PC-9 (cell line): Measurements from ENCODE around the gene CEP63. TPM values are rescaled to one million over a fixed set of nuclear protein-coding genes. Genes with fewer than 3 reads are reported as not detected.
A peak's percentile ranks its signal among the peaks of the same experiment; 100 is the strongest.

ENCODE experiments used
- Bru-seq: library from RNA; stranded (reverse); fragments of 400-500 nt; gene quantifications from one replicate; lab custom pipeline; 2021; lab: Mats Ljungman, UMichigan
- BruChase-seq, 2 experiments: library from RNA; stranded (reverse); fragments of 400-500 nt; gene quantifications; one replicate each; lab custom pipeline; 2021; lab: Mats Ljungman, UMichigan
- BruUV-seq: library from RNA; stranded (reverse); fragments of 400-500 nt; replicated peaks from 2 replicates; lab custom pipeline; 2021; lab: Mats Ljungman, UMichigan
- CTCF ChIA-PET: fragments of 300-600 bp; sonication (Branson Sonifier 250); formaldehyde crosslinking; loops from one replicate; lab custom pipeline; 2022; ENCODE audit warnings: antibody characterized with exemption; lab: Charles Lee
- POLR2A ChIA-PET: fragments of 300-600 bp; sonication (Branson Sonifier 250); formaldehyde crosslinking; loops from one replicate; lab custom pipeline; 2022; ENCODE audit warnings: antibody characterized with exemption; ENCODE audit not compliant: unreplicated experiment; lab: Charles Lee
- DNase-seq, 2 experiments: peaks; one replicate each; pipeline versions ENCODE4 v3.0.0 to v3.0.0-alpha.2; 2015 to 2022; ENCODE audit warnings: mixed read lengths in 1 of 2
- H2AFZ ChIP-seq: fragments of 200-600 bp; sonication (generic); 2 replicates; pipeline ENCODE4 v1.8.1; 2017; ENCODE audit warnings: antibody characterized with exemption
- H3F3A ChIP-seq: fragments of 200-600 bp; sonication (generic); 2 replicates; pipeline ENCODE4 v1.8.1; 2017; ENCODE audit warnings: antibody characterized with exemption, mild to moderate bottlenecking, low read depth; ENCODE audit not compliant: insufficient read depth
- H3K27ac ChIP-seq: fragments of 200-600 bp; sonication (generic); 2 replicates; pipeline ENCODE4 v1.6.1; 2016; ENCODE audit warnings: mixed run types
- H3K27me3 ChIP-seq: fragments of 200-600 bp; sonication (generic); 2 replicates; pipeline ENCODE4 v1.6.1; 2016; ENCODE audit warnings: low read depth, mixed run types; ENCODE audit not compliant: insufficient read depth
- H3K36me3 ChIP-seq: fragments of 200-600 bp; sonication (generic); 2 replicates; pipeline ENCODE4 v1.6.1; 2016; ENCODE audit warnings: low read depth, mixed run types
- H3K4me1 ChIP-seq: fragments of 200-600 bp; sonication (generic); replicated peaks from 2 replicates; pipeline ENCODE4 v1.6.1; 2016; ENCODE audit warnings: mixed run types; ENCODE audit not compliant: insufficient read depth
- H3K4me2 ChIP-seq: fragments of 200-600 bp; sonication (generic); 2 replicates; pipeline ENCODE4 v1.6.1; 2017; ENCODE audit warnings: mixed run types
- H3K4me3 ChIP-seq: fragments of 200-600 bp; sonication (generic); 2 replicates; pipeline ENCODE4 v1.6.1; 2016; ENCODE audit warnings: mixed run types
- H3K79me2 ChIP-seq: fragments of 200-600 bp; sonication (generic); 2 replicates; pipeline ENCODE4 v1.6.1; 2017; ENCODE audit warnings: low read depth, mixed run types
- H3K9me2 ChIP-seq: fragments of 200-600 bp; sonication (generic); 2 replicates; pipeline ENCODE4 v1.8.1; 2017; ENCODE audit warnings: mild to moderate bottlenecking; ENCODE audit not compliant: insufficient read depth
- H3K9me3 ChIP-seq: fragments of 200-600 bp; sonication (generic); 2 replicates; pipeline ENCODE4 v1.8.1; 2016; ENCODE audit warnings: low read depth; ENCODE audit not compliant: insufficient read depth
- H4K20me1 ChIP-seq: fragments of 200-600 bp; sonication (generic); 2 replicates; pipeline ENCODE4 v1.8.1; 2017; ENCODE audit not compliant: insufficient read depth
- EZH2 ChIP-seq: fragments of 200-600 bp; sonication (generic); IDR thresholded peaks from 2 replicates; pipeline ENCODE4 v1.8.0; 2017; ENCODE audit warnings: antibody characterized with exemption, low read depth
- intact Hi-C: fragments of 100-400 bp; cut with micrococcal nuclease; formaldehyde crosslinking; loops from one replicate; pipeline ENCODE4 v1.10.0; 2022; ENCODE audit not compliant: unreplicated experiment
- long read RNA-seq: library from polyadenylated mRNA; stranded (forward); transcript quantifications from one replicate; pipeline ENCODE4 v2.0.0, GENCODE V29; 2022
- total RNA-seq: library from RNA; stranded (reverse); gene quantifications from 2 replicates; pipeline ENCODE4 v1.2.3, GENCODE V29; 2021
- TF ChIP-seq, protein P1 (sequence below): fragments of 200-600 bp; sonication (generic); conservative IDR thresholded peaks from 2 replicates; pipeline ENCODE4 v1.6.1; 2017; ENCODE audit warnings: mixed run types, antibody characterized with exemption, mild to moderate bottlenecking, moderate library complexity

CEP63 gene
- 28.5 and 31.5 TPM in 2 replicates for total RNA-seq
- Bru-seq, nascent RNA = percentile 76 among the genes with signal in this experiment
- percentile 69 among the genes with signal in this experiment for BruChase-seq, experiment 1, labeled RNA remaining after a 2-hour chase
- BruChase-seq, experiment 2, labeled RNA remaining after a 6-hour chase = percentile 64 among the genes with signal in this experiment
- long read RNA-seq, transcript CEP63-201 (12 exons, 2,056 nt) = major isoform, 10 of 58 reads
- long read RNA-seq, partial matches to known transcripts = 7 of 58 reads
- long read RNA-seq, other reads (novel, unspliced or antisense) = 35 of 58 reads

DNA sequence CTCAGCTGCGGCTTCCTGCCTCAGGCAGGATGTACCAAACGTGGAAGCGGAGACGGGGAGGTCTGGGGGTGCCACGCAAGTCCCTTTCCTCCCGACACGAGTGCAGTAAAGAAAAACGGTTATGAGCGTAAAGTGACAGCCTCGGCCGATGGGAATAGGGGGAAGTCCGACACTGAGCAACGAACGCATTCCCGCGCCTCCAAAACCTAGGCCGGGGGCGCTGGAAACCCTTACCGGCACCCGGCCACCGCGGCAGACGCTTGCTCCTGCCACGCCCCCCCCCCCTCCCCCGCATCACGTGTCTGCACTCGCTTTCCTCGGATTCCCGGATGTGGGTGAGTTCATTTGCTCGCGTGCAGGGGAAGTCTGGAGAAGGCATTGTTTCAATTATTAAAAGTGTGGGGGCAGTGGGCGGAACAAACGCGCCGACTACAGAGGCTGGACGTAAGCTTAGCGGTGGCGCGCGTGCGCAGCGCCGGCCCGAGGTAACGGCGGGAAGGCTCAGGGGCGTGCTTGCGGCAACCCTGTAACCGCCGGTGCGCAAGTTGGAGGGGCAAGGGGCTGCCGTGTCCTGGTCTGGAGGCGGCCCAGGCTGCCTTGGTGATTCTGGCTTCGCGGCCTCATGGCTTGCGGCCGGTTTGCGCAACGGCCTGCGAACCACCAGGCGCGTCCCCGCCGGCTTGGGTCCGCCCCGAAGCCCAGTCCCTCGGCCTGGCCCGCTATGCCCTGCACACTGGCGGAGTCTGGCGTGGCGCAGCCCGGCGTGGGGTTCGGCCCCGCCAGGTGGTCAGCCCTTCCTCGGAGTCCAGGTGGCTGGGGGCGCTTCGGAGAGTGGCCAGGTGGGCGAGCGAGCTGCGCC lies at the start of gene CEP63, which contains the start of gene ANAPC13:
Gene CEP63 (plus strand): TSS at position 340 of the 859 bp plus-strand sequence. CDS start 9,264 bp downstream, outside the sequence.
Gene ANAPC13 (minus strand): TSS at position 268 of the 859 bp plus-strand sequence. CDS start 3,081 bp downstream, outside the sequence.
- Histone ChIP-seq H2AFZ (peak within 1 kb of the TSS; percentile 90), H4K20me1 (no peaks in the 10 kb centered on the region), H3K9me3 (no peaks in the 10 kb centered on the region), H3K4me1 (peaks cover 27% of the 10 kb centered on the region), H3K27ac (peak within 1 kb of the TSS; percentile 73), H3K36me3 (peaks cover 21% of the 10 kb centered on the region), H3K4me3 (peak within 1 kb of the TSS; percentile 89), H3K79me2 (peaks cover 66% of the 10 kb centered on the region), H3F3A (peaks cover 29% of the 10 kb centered on the region; the same call in 1 of the 2 replicates), H3K4me2 (peak within 1 kb of the TSS; percentile 93), H3K9me2 (no peaks in the 10 kb centered on the region), H3K27me3 (no peaks in the 10 kb centered on the region)
- intact Hi-C loops = loop anchor here (5.0 kb wide), 3 partner anchors 664 to 1764 kb away; partner anchors contain the start of genes CDV3 and NPHP3
- ChIA-PET CTCF (interaction anchor here (0.7 kb wide), 1 partner anchor 214 kb away, joined by 3 read pairs; no protein-coding TSS in a partner anchor), POLR2A (interaction anchor here (0.6 to 1.6 kb wide), 5 partner anchors 111 to 1445 kb away, joined by 3 to 7 read pairs (median 4); partner anchors contain the start of gene AMOTL2)
- TF ChIP-seq EZH2 = no peak
- TF ChIP-seq, protein P1, sequence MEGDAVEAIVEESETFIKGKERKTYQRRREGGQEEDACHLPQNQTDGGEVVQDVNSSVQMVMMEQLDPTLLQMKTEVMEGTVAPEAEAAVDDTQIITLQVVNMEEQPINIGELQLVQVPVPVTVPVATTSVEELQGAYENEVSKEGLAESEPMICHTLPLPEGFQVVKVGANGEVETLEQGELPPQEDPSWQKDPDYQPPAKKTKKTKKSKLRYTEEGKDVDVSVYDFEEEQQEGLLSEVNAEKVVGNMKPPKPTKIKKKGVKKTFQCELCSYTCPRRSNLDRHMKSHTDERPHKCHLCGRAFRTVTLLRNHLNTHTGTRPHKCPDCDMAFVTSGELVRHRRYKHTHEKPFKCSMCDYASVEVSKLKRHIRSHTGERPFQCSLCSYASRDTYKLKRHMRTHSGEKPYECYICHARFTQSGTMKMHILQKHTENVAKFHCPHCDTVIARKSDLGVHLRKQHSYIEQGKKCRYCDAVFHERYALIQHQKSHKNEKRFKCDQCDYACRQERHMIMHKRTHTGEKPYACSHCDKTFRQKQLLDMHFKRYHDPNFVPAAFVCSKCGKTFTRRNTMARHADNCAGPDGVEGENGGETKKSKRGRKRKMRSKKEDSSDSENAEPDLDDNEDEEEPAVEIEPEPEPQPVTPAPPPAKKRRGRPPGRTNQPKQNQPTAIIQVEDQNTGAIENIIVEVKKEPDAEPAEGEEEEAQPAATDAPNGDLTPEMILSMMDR = no peak
- TSS peak; percentile 62 for BruUV-seq
- peak; percentile 95 for DNase-seq

DNA sequence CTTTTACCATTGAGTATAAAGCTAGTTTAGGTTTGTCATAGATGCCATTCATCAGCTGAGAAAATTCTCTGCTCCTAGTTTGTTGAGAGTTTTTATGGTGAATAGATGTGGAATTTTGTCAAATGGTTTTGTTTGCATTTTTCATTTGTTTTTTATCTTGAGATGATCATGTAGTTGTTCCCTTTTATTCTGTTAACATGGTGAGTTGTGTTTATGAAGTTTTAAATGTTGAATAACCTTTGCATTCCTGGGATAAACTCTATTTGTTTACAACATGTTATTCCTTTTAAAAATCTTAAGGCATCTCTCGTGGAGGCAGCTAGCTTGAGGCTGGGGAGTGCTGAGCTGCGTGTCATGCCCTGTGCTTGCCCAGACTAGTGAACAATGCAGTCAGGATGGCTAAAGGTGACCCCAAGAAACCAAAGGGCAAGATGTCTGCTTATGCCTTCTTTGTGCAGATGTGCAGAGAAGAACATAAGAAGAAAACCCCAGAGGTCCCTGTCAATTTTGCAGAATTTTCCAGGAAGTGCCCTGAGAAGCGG lies 48.6 kb upstream of the CEP63 start:
- 0 out of 2 replicates have a peak, but pooled peaks cover 6% of the 10 kb centered on the region for H3K4me1 ChIP-seq
- H3K9me3 ChIP-seq = no peaks in the 10 kb centered on the region; the same call in 1 of the 2 replicates
- no peaks in the 10 kb centered on the region for H3K9me2 ChIP-seq
- H3K36me3 ChIP-seq = no peaks in the 10 kb centered on the region
- ChIA-PET CTCF (no interaction called here), POLR2A (no interaction called here)
- no peaks in the 10 kb centered on the region for H4K20me1 ChIP-seq
- no peak overlapping the region for H3K27ac ChIP-seq
- H3K4me3 ChIP-seq = no peak overlapping the region
- DNase-seq = no peak
- no peaks in the 10 kb centered on the region for H3K79me2 ChIP-seq
- 0 out of 2 replicates have a peak, but pooled peaks cover 4% of the 10 kb centered on the region for H3F3A ChIP-seq
- TF ChIP-seq EZH2 = no peak
- TF ChIP-seq, protein P1 = no peak
- BruUV-seq = no TSS peak
- no peak overlapping the region for H2AFZ ChIP-seq
- intact Hi-C loops = no loop called here
- H3K4me2 ChIP-seq = no peak overlapping the region
- H3K27me3 ChIP-seq = no peaks in the 10 kb centered on the region

DNA sequence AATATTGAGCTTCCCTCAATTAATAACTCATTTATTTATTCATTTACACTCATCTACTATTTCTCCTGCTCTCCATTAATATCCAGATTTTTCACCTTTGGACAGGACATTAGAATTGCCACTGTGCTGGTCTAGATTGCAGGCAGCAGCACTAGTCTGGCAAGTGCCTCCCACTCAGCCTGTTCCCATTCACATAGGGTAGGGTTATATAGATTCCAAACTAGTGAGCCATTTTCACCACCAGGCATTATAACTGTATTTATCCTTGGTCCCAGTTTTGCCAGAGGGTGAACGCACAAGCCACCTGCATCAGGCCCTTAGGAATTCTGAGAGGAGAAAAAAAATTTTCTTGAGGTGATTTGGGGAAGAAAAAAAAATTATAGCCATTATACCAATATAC lies 44.5 kb upstream of the CEP63 start:
- H3K9me3 ChIP-seq = no peaks in the 10 kb centered on the region
- no peak overlapping the region for H3K4me2 ChIP-seq
- no peaks in the 10 kb centered on the region for H3K27me3 ChIP-seq
- no peak overlapping the region for H3K4me3 ChIP-seq
- intact Hi-C loops = no loop called here
- no peaks in the 10 kb centered on the region for H3K9me2 ChIP-seq
- H3K4me1 ChIP-seq = peaks cover 30% of the 10 kb centered on the region
- POLR2A ChIA-PET = interaction anchor here (0.7 kb wide), 1 partner anchor 122 kb away, joined by 3 read pairs; no protein-coding TSS in a partner anchor
- H3K36me3 ChIP-seq = no peaks in the 10 kb centered on the region
- CTCF ChIA-PET = no interaction called here
- no peak for TF ChIP-seq EZH2
- TF ChIP-seq, protein P1 = no peak
- peak; percentile 23 to 47 for DNase-seq
- H4K20me1 ChIP-seq = no peaks in the 10 kb centered on the region
- no TSS peak for BruUV-seq
- no peak overlapping the region for H3K27ac ChIP-seq
- no peaks in the 10 kb centered on the region for H3K79me2 ChIP-seq
- H2AFZ ChIP-seq = no peak overlapping the region
- peaks cover 19% of the 10 kb centered on the region; the same call in 1 of the 2 replicates for H3F3A ChIP-seq
